ENCODE measurements around the gene RIMOC1.
A peak's percentile ranks its signal among the peaks of the same experiment; 100 is the strongest.

Gene RIMOC1

DNA sequence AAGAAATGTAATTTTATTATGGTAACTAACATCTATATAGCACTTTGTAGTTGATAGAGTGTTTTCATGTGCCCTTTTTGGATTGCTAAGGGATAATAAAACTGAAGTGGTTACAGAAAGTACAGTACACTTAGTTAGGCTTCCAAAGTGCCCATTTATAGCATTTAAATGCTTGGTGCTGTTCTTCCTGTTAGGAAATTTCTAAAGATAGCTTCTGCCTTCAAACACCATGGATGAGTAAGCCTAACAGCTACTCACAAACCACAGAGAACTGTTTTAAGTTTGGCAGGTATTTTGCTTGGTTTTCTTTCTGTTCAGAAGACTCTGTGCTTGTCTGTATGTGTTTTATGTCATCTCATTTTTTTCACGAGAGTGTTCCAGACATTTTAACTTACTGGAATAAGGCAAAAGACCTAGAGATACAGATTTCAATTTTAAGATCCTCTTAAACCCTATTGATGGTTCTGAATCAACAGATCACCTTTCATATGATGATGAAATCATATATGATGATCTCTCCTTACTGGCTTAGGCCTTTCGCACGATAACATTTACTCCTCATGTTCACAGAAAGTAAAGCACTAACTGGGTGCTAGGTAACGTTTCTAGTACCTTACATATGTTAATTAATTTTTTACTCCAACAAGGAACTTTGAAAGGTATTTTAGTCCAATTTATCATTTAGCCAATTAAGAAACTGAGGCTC, 4.4 kb downstream of the RIMOC1 start:
- Histone ChIP-seq H3K4me3 (ENCODE audit: low read depth, low read length) (no peak overlapping the region), H3K27ac (no peak overlapping the region), H3K4me2 (ENCODE audit: low read length) (no peak overlapping the region), H3K4me1 (peaks cover 7% of the 10 kb centered on the region), H3K36me3 (ENCODE audit: control insufficient read depth, insufficient read depth, low read length) (no peaks in the 10 kb centered on the region), H3K79me2 (peaks cover 12% of the 10 kb centered on the region), H2AFZ (no peak overlapping the region), H3K9me3 (ENCODE audit: control insufficient read depth, low read length) (no peaks in the 10 kb centered on the region), H3K27me3 (ENCODE audit: control insufficient read depth, insufficient read depth, low read length) (no peaks in the 10 kb centered on the region), H3K9ac (no peak overlapping the region)
- TF ChIP-seq, protein P1, sequence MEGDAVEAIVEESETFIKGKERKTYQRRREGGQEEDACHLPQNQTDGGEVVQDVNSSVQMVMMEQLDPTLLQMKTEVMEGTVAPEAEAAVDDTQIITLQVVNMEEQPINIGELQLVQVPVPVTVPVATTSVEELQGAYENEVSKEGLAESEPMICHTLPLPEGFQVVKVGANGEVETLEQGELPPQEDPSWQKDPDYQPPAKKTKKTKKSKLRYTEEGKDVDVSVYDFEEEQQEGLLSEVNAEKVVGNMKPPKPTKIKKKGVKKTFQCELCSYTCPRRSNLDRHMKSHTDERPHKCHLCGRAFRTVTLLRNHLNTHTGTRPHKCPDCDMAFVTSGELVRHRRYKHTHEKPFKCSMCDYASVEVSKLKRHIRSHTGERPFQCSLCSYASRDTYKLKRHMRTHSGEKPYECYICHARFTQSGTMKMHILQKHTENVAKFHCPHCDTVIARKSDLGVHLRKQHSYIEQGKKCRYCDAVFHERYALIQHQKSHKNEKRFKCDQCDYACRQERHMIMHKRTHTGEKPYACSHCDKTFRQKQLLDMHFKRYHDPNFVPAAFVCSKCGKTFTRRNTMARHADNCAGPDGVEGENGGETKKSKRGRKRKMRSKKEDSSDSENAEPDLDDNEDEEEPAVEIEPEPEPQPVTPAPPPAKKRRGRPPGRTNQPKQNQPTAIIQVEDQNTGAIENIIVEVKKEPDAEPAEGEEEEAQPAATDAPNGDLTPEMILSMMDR (IDR thresholded peaks at IDR 0.05): no peak

DNA sequence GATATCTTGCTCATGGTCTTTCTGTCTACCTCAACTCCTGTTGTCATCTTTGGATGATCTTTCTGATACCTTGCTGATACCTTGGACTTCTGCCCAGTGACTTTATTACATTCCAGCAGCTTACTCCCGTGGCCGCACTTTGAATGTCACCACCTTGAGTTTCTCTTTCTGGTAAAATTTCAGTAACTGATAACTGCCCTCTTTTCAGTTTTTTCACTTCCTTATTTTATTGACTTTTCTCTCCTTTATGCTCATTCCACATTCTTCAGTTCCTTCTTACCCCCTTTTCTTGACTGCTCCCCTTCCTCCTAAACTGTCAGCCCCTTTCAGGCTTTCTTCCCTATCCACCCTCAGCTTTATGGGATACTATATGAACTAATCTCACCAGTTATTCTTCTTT, 14.0 kb downstream of the RIMOC1 start:
- Histone ChIP-seq H3K27ac (no peak overlapping the region), H3K9ac (no peak overlapping the region), H3K4me3 (ENCODE audit: low read depth, low read length) (no peak overlapping the region), H3K27me3 (ENCODE audit: control insufficient read depth, insufficient read depth, low read length) (no peaks in the 10 kb centered on the region), H2AFZ (no peak overlapping the region), H3K36me3 (ENCODE audit: control insufficient read depth, insufficient read depth, low read length) (no peaks in the 10 kb centered on the region), H3K4me1 (no peaks in the 10 kb centered on the region), H3K79me2 (peaks cover 2% of the 10 kb centered on the region), H3K4me2 (ENCODE audit: low read length) (no peak overlapping the region), H3K9me3 (ENCODE audit: control insufficient read depth, low read length) (no peaks in the 10 kb centered on the region)
- TF ChIP-seq, protein P1 (IDR thresholded peaks at IDR 0.05): no peak

DNA sequence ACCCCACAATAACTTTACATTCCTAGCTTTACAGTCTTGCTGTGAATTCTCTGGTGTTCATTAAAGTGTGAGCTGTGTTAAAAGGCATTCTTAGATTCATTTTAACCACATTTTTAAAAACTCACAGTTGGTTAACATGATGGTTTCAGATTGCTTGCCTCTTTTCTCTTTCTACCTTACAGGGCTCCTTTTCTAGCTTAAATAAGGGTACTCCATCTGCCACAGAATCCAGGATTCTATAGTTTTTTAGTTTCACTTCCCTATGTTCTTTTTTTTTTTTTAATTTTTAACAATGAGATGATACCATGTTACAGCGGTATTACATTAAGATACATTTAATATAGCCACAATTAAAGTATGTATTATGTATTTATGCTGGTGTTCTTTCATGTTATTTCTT, 17.0 kb downstream of the RIMOC1 start:
- Histone ChIP-seq H3K27ac (no peak overlapping the region), H3K36me3 (ENCODE audit: control insufficient read depth, insufficient read depth, low read length) (no peaks in the 10 kb centered on the region), H3K4me2 (ENCODE audit: low read length) (no peak overlapping the region), H3K27me3 (ENCODE audit: control insufficient read depth, insufficient read depth, low read length) (no peaks in the 10 kb centered on the region), H2AFZ (no peak overlapping the region), H3K4me3 (ENCODE audit: low read depth, low read length) (no peak overlapping the region), H3K79me2 (peaks cover 2% of the 10 kb centered on the region), H3K9me3 (ENCODE audit: control insufficient read depth, low read length) (no peaks in the 10 kb centered on the region), H3K9ac (no peak overlapping the region), H3K4me1 (no peaks in the 10 kb centered on the region)
- TF ChIP-seq, protein P1 (IDR thresholded peaks at IDR 0.05): no peak

DNA sequence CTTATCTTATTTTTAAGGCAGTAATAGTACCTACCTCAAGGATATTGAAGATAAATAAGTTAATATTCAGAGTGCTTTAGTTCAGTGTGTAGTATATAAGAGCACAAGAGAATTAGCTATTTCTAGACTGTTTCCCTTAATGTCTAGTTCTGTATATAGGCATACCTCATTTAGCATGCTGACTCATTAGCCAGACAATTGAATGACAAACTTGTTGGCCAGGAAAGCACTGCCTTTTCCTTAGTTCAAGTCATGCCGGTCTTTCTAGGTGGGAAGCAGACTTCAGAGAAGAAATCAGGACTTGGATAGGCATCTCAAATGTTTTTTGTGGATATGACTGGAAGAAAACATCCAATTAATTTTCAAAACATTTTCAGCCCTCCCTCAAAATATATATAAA, 17.7 kb downstream of the RIMOC1 start:
- H3K9ac ChIP-seq: no peak overlapping the region
- no peak overlapping the region for H3K27ac ChIP-seq
- H2AFZ ChIP-seq: no peak overlapping the region
- no peak overlapping the region for H3K4me3 ChIP-seq (ENCODE audit: low read depth, low read length)
- H3K36me3 ChIP-seq (ENCODE audit: control insufficient read depth, insufficient read depth, low read length): no peaks in the 10 kb centered on the region
- no peak overlapping the region for H3K4me2 ChIP-seq (ENCODE audit: low read length)
- no peaks in the 10 kb centered on the region for H3K27me3 ChIP-seq (ENCODE audit: control insufficient read depth, insufficient read depth, low read length)
- H3K4me1 ChIP-seq: no peaks in the 10 kb centered on the region
- H3K79me2 ChIP-seq: peaks cover 2% of the 10 kb centered on the region
- TF ChIP-seq, protein P1 (IDR thresholded peaks at IDR 0.05): no peak
- H3K9me3 ChIP-seq (ENCODE audit: control insufficient read depth, low read length): no peaks in the 10 kb centered on the region

DNA sequence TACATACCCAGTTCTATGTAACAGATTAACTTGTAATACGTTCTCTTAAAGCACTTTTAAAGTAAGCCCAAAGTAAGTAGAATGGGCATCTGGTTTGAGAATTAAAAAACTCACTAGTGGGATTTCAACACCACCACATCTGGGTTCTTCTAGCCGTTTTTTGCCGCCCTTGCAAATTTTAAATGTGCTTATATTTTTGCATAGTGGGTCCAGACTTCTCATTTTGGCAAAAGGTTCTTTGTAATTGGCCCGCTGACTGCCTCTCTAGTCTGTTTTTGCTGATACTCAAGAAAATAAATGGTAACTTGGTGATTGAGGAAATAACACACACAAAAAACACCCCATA, 20.4 kb downstream of the RIMOC1 start:
- Histone ChIP-seq H3K27ac (peak overlapping the region; percentile 85), H3K27me3 (ENCODE audit: control insufficient read depth, insufficient read depth, low read length) (no peaks in the 10 kb centered on the region), H3K9ac (no peak overlapping the region), H3K9me3 (ENCODE audit: control insufficient read depth, low read length) (no peaks in the 10 kb centered on the region), H3K79me2 (no peaks in the 10 kb centered on the region), H3K4me1 (no peaks in the 10 kb centered on the region), H3K4me2 (ENCODE audit: low read length) (peak overlapping the region; percentile 81), H3K4me3 (ENCODE audit: low read depth, low read length) (peak overlapping the region; percentile 66), H3K36me3 (ENCODE audit: control insufficient read depth, insufficient read depth, low read length) (no peaks in the 10 kb centered on the region), H2AFZ (peak overlapping the region; percentile 98)
- TF ChIP-seq, protein P1 (IDR thresholded peaks at IDR 0.05): no peak
